H9 (cell line): ENCODE data around the gene ABHD8. TPM values are rescaled to one million over a fixed set of nuclear protein-coding genes. Genes with fewer than 3 reads are reported as not detected.
"Not testable (repeated sequence)": the region's sequence is repeated elsewhere in the genome, so short reads cannot be mapped to it uniquely, and the experiment has no call there.

Experiments used
- DNase-seq: peaks from one replicate; pipeline ENCODE4 v3.0.0-alpha.2; 2017
- H2AFZ ChIP-seq: one replicate; pipeline ENCODE4 v1.6.1; 2013; ENCODE audit warnings: mild to moderate bottlenecking, low read length, control low read depth, moderate library complexity
- H2AK5ac ChIP-seq: 2 replicates; pipeline ENCODE4 v1.6.1; 2013; ENCODE audit warnings: low read length, control low read depth, mixed read lengths; ENCODE audit not compliant: insufficient read length
- H2BK120ac ChIP-seq: one replicate; pipeline ENCODE4 v1.6.1; 2013; ENCODE audit warnings: low read depth, mild to moderate bottlenecking, low read length, control low read depth, inconsistent platforms; ENCODE audit not compliant: poor library complexity, severe bottlenecking
- H2BK12ac ChIP-seq: 2 replicates; pipeline ENCODE4 v1.6.1; 2013; ENCODE audit warnings: low read length, control low read depth, mixed read lengths, low read depth; ENCODE audit not compliant: insufficient read length
- H2BK15ac ChIP-seq: 2 replicates; pipeline ENCODE4 v1.6.1; 2013; ENCODE audit warnings: low read depth, low read length, control low read depth
- H2BK20ac ChIP-seq: one replicate; pipeline ENCODE4 v1.6.1; 2013; ENCODE audit warnings: low read depth, mild to moderate bottlenecking, low read length, control low read depth, inconsistent platforms; ENCODE audit not compliant: poor library complexity, severe bottlenecking
- H2BK5ac ChIP-seq: 2 replicates; pipeline ENCODE4 v1.6.1; 2013; ENCODE audit warnings: low read length, control low read depth, mixed read lengths; ENCODE audit not compliant: insufficient read length
- H3K14ac ChIP-seq: 2 replicates; pipeline ENCODE4 v1.6.1; 2013; ENCODE audit warnings: low read length, control low read depth; ENCODE audit not compliant: insufficient read depth
- H3K18ac ChIP-seq: 2 replicates; pipeline ENCODE4 v1.6.1; 2013; ENCODE audit warnings: low read depth, mild to moderate bottlenecking, mixed read lengths, low read length, control low read depth; ENCODE audit not compliant: insufficient read length
- H3K23ac ChIP-seq: 2 replicates; pipeline ENCODE4 v1.6.1; 2013; ENCODE audit warnings: low read length, control low read depth, mixed read lengths, low read depth; ENCODE audit not compliant: insufficient read length
- H3K23me2 ChIP-seq: 2 replicates; pipeline ENCODE4 v1.6.1; 2013; ENCODE audit warnings: low read depth, mild to moderate bottlenecking, mixed read lengths, low read length, control low read depth; ENCODE audit not compliant: insufficient read length, poor library complexity, severe bottlenecking
- H3K27ac ChIP-seq: 2 replicates; pipeline ENCODE4 v1.5.1; 2013; ENCODE audit warnings: low read length, control low read depth, mixed read lengths, low read depth; ENCODE audit not compliant: insufficient read length
- H3K27me3 ChIP-seq: 2 replicates; pipeline ENCODE4 v1.6.1; 2013; ENCODE audit warnings: low read length, control low read depth, inconsistent platforms; ENCODE audit not compliant: insufficient read depth
- H3K4ac ChIP-seq: 2 replicates; pipeline ENCODE4 v1.6.1; 2013; ENCODE audit warnings: low read depth, mild to moderate bottlenecking, control low read depth, inconsistent platforms, low read length, moderate library complexity
- H3K4me1 ChIP-seq: 2 replicates; pipeline ENCODE4 v1.6.1; 2013; ENCODE audit warnings: low read length, control low read depth, inconsistent platforms; ENCODE audit not compliant: insufficient read depth
- H3K4me2 ChIP-seq: 2 replicates; pipeline ENCODE4 v1.6.1; 2013; ENCODE audit warnings: low read length, control low read depth, mixed read lengths; ENCODE audit not compliant: insufficient read length, insufficient read depth
- H3K56ac ChIP-seq: 2 replicates; pipeline ENCODE4 v1.6.1; 2013; ENCODE audit warnings: low read depth, mild to moderate bottlenecking, mixed read lengths, low read length, control low read depth; ENCODE audit not compliant: insufficient read length
- H3K79me1 ChIP-seq: 2 replicates; pipeline ENCODE4 v1.6.1; 2013; ENCODE audit warnings: low read depth, mild to moderate bottlenecking, moderate library complexity, low read length, control low read depth, inconsistent platforms; ENCODE audit not compliant: insufficient read depth, poor library complexity, severe bottlenecking
- H3K79me2 ChIP-seq: 2 replicates; pipeline ENCODE4 v1.6.1; 2013; ENCODE audit warnings: low read length, control low read depth, inconsistent platforms; ENCODE audit not compliant: insufficient read depth
- H3K9ac ChIP-seq: 2 replicates; pipeline ENCODE4 v1.6.1; 2013; ENCODE audit warnings: low read length, control low read depth, mixed read lengths; ENCODE audit not compliant: insufficient read length; ENCODE audit errors: extremely low read depth
- H3K9me3 ChIP-seq: one replicate; pipeline ENCODE4 v1.6.1; 2013; ENCODE audit warnings: low read depth, low read length, inconsistent platforms; ENCODE audit not compliant: control insufficient read depth
- H3T11ph ChIP-seq: one replicate; pipeline ENCODE4 v1.6.1; 2013; ENCODE audit warnings: mild to moderate bottlenecking, low read length, control low read depth, inconsistent platforms
- H4K20me1 ChIP-seq: one replicate; pipeline ENCODE4 v1.6.1; 2013; ENCODE audit not compliant: control insufficient read depth, insufficient read length, insufficient read depth
- H4K5ac ChIP-seq: 2 replicates; pipeline ENCODE4 v1.6.1; 2013; ENCODE audit warnings: low read depth, mild to moderate bottlenecking, mixed read lengths, low read length, control low read depth; ENCODE audit not compliant: insufficient read length
- H4K8ac ChIP-seq: replicated peaks from 2 replicates; pipeline ENCODE4 v1.6.1; 2013; ENCODE audit warnings: low read length, control low read depth, mixed read lengths, low read depth; ENCODE audit not compliant: insufficient read length
- H4K91ac ChIP-seq: 2 replicates; pipeline ENCODE4 v1.6.1; 2013; ENCODE audit warnings: low read depth, mild to moderate bottlenecking, moderate library complexity, mixed read lengths, low read length, control low read depth; ENCODE audit not compliant: insufficient read length
- H3K27ac Mint-ChIP-seq, 3 experiments: 2 replicates in 2 of 3; 3 replicates in 1 of 3; pipeline ENCODE4 v1.8.0; 2020 to 2021; ENCODE audit warnings: mixed read lengths in 3 of 3, mild to moderate bottlenecking in 1 of 3, moderate library complexity in 1 of 3
- H3K27me3 Mint-ChIP-seq: 2 replicates; pipeline ENCODE4 v1.8.0; 2021; ENCODE audit warnings: low read depth, mild to moderate bottlenecking, moderate library complexity, mixed read lengths
- H3K36me3 Mint-ChIP-seq, 3 experiments: 2 replicates in 2 of 3; 3 replicates in 1 of 3; pipeline ENCODE4 v1.8.0; 2020 to 2021; ENCODE audit warnings: low read depth in 3 of 3, mixed read lengths in 3 of 3; ENCODE audit not compliant: insufficient read depth in 1 of 3
- H3K4me1 Mint-ChIP-seq, 2 experiments: 2 replicates each; pipeline ENCODE4 v1.8.0; 2020; ENCODE audit warnings: mixed read lengths in 2 of 2
- H3K4me3 Mint-ChIP-seq, 2 experiments: 2 replicates in 1 of 2; 3 replicates in 1 of 2; pipeline ENCODE4 v1.8.0; 2020 to 2021; ENCODE audit warnings: mild to moderate bottlenecking in 2 of 2, mixed read lengths in 2 of 2, moderate library complexity in 1 of 2
- H3K9me3 Mint-ChIP-seq, 2 experiments: 2 replicates in 1 of 2; 3 replicates in 1 of 2; pipeline ENCODE4 v1.8.0; 2020; ENCODE audit warnings: mild to moderate bottlenecking in 2 of 2, mixed read lengths in 2 of 2, moderate library complexity in 1 of 2
- WGBS: extraction: QIAGEN DNeasy Blood & Tissue Kit; methylation state at CpG from one replicate; pipeline ENCODE4 v1.1.7; 2013; ENCODE audit warnings: missing lambda C conversion rate, low lambda C conversion rate, mixed read lengths; ENCODE audit not compliant: insufficient read length; ENCODE audit errors: extremely low coverage; 5-methylcytosine and 5-hydroxymethylcytosine counted together
- total RNA-seq: library from RNA; stranded (reverse); gene quantifications from 2 replicates; pipeline ENCODE4 v1.2.1, GENCODE V29; 2021
- TF ChIP-seq, protein P1 (sequence below): fragments of 200-600 bp; sonication (generic); conservative IDR thresholded peaks from 3 replicates; pipeline ENCODE4 v1.8.0; 2021; ENCODE audit warnings: antibody characterized with exemption, mild to moderate bottlenecking

The ABHD8 gene
- total RNA-seq, 1 experiment from 2014 or later: 11.7 TPM

DNA sequence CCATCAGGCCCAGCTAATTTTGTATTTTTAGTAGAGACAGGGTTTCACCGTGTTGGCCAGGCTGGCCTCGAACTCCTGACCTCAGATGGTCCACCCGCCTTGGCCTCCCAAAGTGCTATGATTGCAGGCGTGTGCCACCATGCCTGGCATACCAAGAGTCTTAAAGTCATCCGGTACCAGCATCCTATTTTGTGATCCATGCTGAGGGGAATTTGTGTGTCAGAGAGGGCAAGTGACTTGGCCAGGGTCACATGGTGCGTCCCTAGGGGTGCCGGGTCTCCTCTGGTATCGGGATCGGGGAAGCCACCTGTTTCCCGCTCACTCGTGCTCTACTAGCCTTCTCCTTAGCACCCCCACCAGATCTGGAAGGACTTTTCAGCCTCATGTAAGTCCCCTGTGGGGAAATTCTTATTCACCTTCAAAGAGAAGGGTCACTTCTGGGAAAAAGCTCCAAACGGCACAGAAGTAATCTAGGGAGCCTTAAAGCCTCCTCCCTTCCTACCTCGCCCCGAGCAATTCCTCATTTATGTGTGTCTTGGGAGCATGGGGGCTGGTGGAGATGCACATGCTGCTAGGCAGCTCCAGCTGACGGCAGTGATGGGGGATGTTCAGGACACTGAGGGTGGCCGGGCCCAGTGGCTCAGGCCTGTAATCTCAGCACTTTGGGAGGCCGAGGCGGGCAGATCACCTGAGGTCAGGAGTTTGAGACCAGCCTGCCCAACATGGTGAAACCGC, 27.6 kb downstream of the ABHD8 start:
- H3K4me1 Mint-ChIP-seq: no peaks in the 10 kb centered on the region
- no peak for DNase-seq
- TF ChIP-seq, protein P1, sequence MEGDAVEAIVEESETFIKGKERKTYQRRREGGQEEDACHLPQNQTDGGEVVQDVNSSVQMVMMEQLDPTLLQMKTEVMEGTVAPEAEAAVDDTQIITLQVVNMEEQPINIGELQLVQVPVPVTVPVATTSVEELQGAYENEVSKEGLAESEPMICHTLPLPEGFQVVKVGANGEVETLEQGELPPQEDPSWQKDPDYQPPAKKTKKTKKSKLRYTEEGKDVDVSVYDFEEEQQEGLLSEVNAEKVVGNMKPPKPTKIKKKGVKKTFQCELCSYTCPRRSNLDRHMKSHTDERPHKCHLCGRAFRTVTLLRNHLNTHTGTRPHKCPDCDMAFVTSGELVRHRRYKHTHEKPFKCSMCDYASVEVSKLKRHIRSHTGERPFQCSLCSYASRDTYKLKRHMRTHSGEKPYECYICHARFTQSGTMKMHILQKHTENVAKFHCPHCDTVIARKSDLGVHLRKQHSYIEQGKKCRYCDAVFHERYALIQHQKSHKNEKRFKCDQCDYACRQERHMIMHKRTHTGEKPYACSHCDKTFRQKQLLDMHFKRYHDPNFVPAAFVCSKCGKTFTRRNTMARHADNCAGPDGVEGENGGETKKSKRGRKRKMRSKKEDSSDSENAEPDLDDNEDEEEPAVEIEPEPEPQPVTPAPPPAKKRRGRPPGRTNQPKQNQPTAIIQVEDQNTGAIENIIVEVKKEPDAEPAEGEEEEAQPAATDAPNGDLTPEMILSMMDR: no peak

GRCh38 chr19:17274892-17275291, 28.3 kb downstream of the ABHD8 start:
- not testable (repeated sequence) for H2BK120ac ChIP-seq, H3K27me3 Mint-ChIP-seq, H3K4ac ChIP-seq, H3K14ac ChIP-seq, H3K56ac ChIP-seq, H2BK20ac ChIP-seq, H3K27ac ChIP-seq, H3K9me3 Mint-ChIP-seq, H2BK5ac ChIP-seq, H3K79me1 ChIP-seq, H3K18ac ChIP-seq, H4K8ac ChIP-seq, H2AK5ac ChIP-seq, DNase-seq, H3K4me1 Mint-ChIP-seq, H3K23ac ChIP-seq, H3K4me3 Mint-ChIP-seq, H2AFZ ChIP-seq, H4K91ac ChIP-seq, H3K23me2 ChIP-seq, H3K79me2 ChIP-seq, H3K4me1 ChIP-seq, H3K9me3 ChIP-seq, H3K27ac Mint-ChIP-seq, H4K5ac ChIP-seq, H3T11ph ChIP-seq, H3K9ac ChIP-seq, H2BK12ac ChIP-seq, H2BK15ac ChIP-seq, H4K20me1 ChIP-seq, H3K27me3 ChIP-seq, H3K4me2 ChIP-seq
- no CpG with 5 or more reads among the region's 3 CpGs for WGBS
- H3K36me3 Mint-ChIP-seq: peaks cover 42 to 73% (median 72%) of the 10 kb centered on the region in 3 experiments; a peak in 6 of 7 replicates

More for the DNA sequence above, 27.6 kb downstream of the ABHD8 start:
- Histone ChIP-seq H3K9ac (no peak overlapping the region), H4K8ac (no peak overlapping the region), H2BK15ac (no peak overlapping the region), H3K56ac (no peak overlapping the region), H2BK20ac (no peak overlapping the region), H4K91ac (no peak overlapping the region), H2AK5ac (no peak overlapping the region), H2BK5ac (no peak overlapping the region), H3K27ac (no peak overlapping the region), H3T11ph (no peak overlapping the region), H3K4me2 (no peak overlapping the region), H3K4ac (no peak overlapping the region), H3K23me2 (peaks cover 2% of the 10 kb centered on the region), H4K5ac (no peak overlapping the region), H2BK12ac (no peak overlapping the region), H3K23ac (no peak overlapping the region), H3K27me3 (no peaks in the 10 kb centered on the region), H2AFZ (no peak overlapping the region), H2BK120ac (no peak overlapping the region), H4K20me1 (no peaks in the 10 kb centered on the region), H3K79me2 (no peaks in the 10 kb centered on the region), H3K18ac (no peak overlapping the region), H3K4me1 (no peaks in the 10 kb centered on the region), H3K14ac (no peak overlapping the region), H3K9me3 (no peaks in the 10 kb centered on the region), H3K79me1 (no peaks in the 10 kb centered on the region)
- WGBS: no CpG with 5 or more reads among the region's 19 CpGs
- H3K9me3 Mint-ChIP-seq: no peaks in the 10 kb centered on the region
- peaks cover 38 to 67% (median 65%) of the 10 kb centered on the region in 3 experiments; a peak in 6 of 7 replicates for H3K36me3 Mint-ChIP-seq
- peak overlapping the region in 2 of 3 experiments; percentile 34 to 57; a peak in 1 of 7 replicates for H3K27ac Mint-ChIP-seq
- no peak overlapping the region for H3K4me3 Mint-ChIP-seq
- H3K27me3 Mint-ChIP-seq: no peaks in the 10 kb centered on the region
